ENCODE measurements around the gene MDK.

The MDK gene

GRCh38 chr11:46341454-46341853 is 40.0 kb upstream of the MDK start:
- TF ChIP-seq GATA2 (IDR thresholded peaks at IDR 0.05; ENCODE audit: low read depth, low read length) (no peak), GATA3 (IDR thresholded peaks at IDR 0.05; ENCODE audit: low read depth, low read length) (no peak)

DNA sequence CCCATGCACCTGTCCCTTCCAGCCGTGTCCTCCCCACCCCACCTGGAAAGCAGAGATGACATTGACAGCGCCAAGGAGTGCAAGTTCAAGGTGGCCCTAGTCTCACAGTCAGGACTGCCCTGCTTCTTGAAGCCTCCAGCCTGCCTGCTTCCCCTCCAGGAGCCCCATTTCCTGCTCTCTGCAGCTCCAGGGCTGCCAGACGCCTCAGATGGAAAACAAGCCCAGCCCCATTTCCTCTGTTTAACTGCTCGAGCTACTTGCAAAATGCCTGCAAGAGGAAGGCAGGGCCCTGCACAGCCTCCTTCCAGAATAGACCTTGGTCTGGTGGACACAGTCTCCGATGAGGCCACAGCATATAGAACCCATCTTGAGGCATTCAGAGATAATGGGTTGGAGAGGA is 39.2 kb upstream of the MDK start:
- TF ChIP-seq GATA2 (IDR thresholded peaks at IDR 0.05; ENCODE audit: low read depth, low read length), result no peak
- TF ChIP-seq GATA3 (IDR thresholded peaks at IDR 0.05; ENCODE audit: low read depth, low read length), result no peak

GRCh38 chr11:46343520-46343919 is 37.9 kb upstream of the MDK start:
- no peak for TF ChIP-seq GATA2 (IDR thresholded peaks at IDR 0.05; ENCODE audit: low read depth, low read length)
- TF ChIP-seq GATA3 (IDR thresholded peaks at IDR 0.05; ENCODE audit: low read depth, low read length), result no peak

DNA sequence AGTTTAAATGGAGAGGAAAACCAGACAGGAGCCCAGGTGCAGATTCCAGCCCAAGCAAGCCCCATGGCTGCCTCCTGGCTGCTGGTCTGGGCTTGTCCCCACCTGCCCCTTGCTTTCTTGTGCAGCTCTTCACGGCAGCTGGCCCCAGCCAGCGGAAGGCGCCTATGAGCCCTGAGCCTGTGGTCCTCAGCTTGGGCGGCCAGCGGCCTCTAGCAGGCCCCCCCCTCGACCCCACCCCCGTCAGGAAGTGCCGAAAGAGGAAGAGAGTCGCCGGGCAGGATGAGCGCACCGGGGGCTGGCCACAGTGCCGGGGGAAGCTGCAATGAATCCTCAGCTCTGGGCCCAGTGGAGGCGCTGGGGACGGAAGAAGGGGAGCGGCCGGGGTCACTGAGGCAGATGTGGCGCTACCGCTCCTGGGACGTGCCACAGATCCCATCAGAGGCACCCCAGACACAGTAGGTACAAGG is 36.3 kb upstream of the MDK start:
- TF ChIP-seq GATA3 (IDR thresholded peaks at IDR 0.05; ENCODE audit: low read depth, low read length), result no peak
- TF ChIP-seq GATA2 (IDR thresholded peaks at IDR 0.05; ENCODE audit: low read depth, low read length), result no peak

DNA sequence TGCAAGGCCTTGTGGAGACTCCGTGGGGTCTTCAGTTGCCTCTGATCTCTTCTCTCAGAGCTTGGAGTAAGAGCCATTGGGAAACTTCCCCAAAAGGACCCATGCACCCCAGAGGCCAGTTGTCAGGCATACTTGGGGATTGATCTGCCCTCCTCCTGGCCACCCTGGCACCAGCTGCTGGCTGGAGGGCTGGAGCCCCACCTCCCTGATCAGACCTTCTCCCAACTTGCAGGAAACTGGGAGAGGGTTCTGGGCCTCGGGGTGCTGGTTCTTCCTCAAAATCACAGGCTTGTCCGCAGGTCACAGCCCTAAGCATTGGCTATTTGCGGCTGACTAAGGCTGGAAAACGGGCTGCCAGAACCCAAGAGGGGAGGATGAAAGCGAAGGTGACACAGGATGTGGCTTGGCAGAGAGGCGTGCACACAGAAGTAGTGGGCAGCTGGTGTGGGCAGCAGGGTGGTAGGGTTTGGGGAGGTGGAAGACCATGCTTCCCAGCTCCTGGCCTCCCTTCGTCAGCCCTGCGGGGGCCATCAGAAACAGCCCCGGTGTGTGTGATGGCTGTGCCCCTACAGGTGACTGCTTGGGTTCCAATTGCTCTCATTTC is 35.5 kb upstream of the MDK start:
- TF ChIP-seq GATA2 (IDR thresholded peaks at IDR 0.05; ENCODE audit: low read depth, low read length) (no peak), GATA3 (IDR thresholded peaks at IDR 0.05; ENCODE audit: low read depth, low read length) (no peak)

- no peak for TF ChIP-seq GATA3 (IDR thresholded peaks at IDR 0.05; ENCODE audit: low read depth, low read length)
- TF ChIP-seq GATA2 (IDR thresholded peaks at IDR 0.05; ENCODE audit: low read depth, low read length), result no peak
These were observed 34.4 kb upstream of the MDK start, which contains the start of gene DGKZ for GRCh38 chr11:46346886-46347636. Gene DGKZ (plus strand): TSS chr11:46347463. CDS start chr11:46347660, 197 bp downstream.

GRCh38 chr11:46347637-46348311 is 33.7 kb upstream of the MDK start:
- TF ChIP-seq GATA3 (IDR thresholded peaks at IDR 0.05; ENCODE audit: low read depth, low read length) (no peak), GATA2 (IDR thresholded peaks at IDR 0.05; ENCODE audit: low read depth, low read length) (no peak)

DNA sequence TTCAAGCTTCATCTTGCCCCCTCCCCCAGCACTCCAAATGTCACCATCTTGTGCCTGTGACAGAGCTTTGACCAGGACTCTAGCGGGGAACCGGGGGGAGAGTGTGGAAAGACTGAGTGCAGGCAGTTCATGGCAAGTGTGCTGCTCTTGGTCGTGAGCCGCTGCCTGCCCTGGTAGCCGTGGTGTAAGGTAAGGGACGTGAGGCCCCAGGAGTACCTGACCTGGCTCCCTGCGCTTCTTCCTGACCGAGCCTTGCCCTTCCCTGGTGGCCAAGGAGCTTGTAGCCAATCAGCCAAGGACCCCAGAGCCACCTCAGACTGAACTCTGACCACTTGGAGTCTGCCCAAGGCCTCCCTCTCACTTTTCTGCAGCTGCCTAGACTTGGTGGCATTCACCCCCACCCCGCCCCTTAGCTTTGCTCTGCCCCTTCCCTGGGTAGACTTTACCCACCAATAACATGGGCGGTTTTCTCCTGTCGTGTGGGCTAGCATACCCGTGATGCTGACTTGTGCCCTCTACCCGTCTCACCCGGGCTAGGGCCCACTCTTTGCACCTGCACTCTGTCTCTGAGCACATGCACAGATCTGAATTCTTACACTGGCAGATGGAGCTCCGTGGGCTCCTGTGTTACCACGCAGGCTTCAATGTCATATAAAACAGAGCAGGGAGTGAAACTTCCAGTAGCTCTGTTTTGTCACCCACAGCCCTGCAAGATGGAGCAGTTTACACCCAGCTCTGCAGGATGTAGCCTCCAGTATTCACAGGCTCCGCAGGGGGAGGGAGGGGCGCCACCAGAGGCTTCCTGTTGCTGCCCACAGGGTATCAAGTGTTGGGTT is 32.7 kb upstream of the MDK start:
- TF ChIP-seq GATA2 (IDR thresholded peaks at IDR 0.05; ENCODE audit: low read depth, low read length), result no peak
- TF ChIP-seq GATA3 (IDR thresholded peaks at IDR 0.05; ENCODE audit: low read depth, low read length), result no peak

GRCh38 chr11:46350695-46351094 is 30.8 kb upstream of the MDK start:
- TF ChIP-seq GATA2 (IDR thresholded peaks at IDR 0.05; ENCODE audit: low read depth, low read length) (no peak), GATA3 (IDR thresholded peaks at IDR 0.05; ENCODE audit: low read depth, low read length) (no peak)

GRCh38 chr11:46351148-46351547 is 30.3 kb upstream of the MDK start:
- TF ChIP-seq GATA3 (IDR thresholded peaks at IDR 0.05; ENCODE audit: low read depth, low read length), result no peak
- TF ChIP-seq GATA2 (IDR thresholded peaks at IDR 0.05; ENCODE audit: low read depth, low read length), result no peak

DNA sequence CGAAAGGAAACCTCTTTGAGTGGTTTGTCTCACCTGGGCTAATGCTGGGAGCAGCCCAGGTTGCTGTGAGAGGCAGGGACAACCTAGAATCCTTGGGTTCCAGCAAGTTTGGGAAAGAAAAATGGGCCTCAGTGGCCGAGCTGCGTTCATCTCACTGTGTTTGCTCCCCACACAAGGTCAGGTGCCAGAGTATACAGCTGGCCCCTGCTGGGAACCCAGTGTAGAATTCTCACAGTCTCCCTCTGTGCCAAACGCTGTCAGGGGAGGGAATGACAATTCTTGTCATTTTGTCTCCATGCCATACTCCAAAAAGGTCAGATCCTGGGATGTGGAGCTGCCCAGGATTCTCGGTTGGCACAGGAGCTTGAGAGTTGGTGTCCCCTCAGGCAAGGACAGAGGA is 29.9 kb upstream of the MDK start:
- TF ChIP-seq GATA3 (IDR thresholded peaks at IDR 0.05; ENCODE audit: low read depth, low read length) (no peak), GATA2 (IDR thresholded peaks at IDR 0.05; ENCODE audit: low read depth, low read length) (no peak)

- no peak for TF ChIP-seq GATA3 (IDR thresholded peaks at IDR 0.05; ENCODE audit: low read depth, low read length)
- no peak for TF ChIP-seq GATA2 (IDR thresholded peaks at IDR 0.05; ENCODE audit: low read depth, low read length)
These were observed 29.2 kb upstream of the MDK start for GRCh38 chr11:46352063-46352841.

GRCh38 chr11:46353698-46354097 is 27.8 kb upstream of the MDK start:
- TF ChIP-seq GATA3 (IDR thresholded peaks at IDR 0.05; ENCODE audit: low read depth, low read length) (no peak), GATA2 (IDR thresholded peaks at IDR 0.05; ENCODE audit: low read depth, low read length) (no peak)

Data from SH-SY5Y (cell line).